Stimulated activated CD8-positive, alpha-beta memory T cell treated with anti-CD3 and anti-CD28 coated beads, Interleukin-15, amount 100 ng/mL, for 24 hours (primary cell): Measurements from ENCODE around the gene ETS1.

ENCODE experiments used
- DNase-seq: peaks from one replicate; pipeline ENCODE4 v3.0.0-alpha.2; 2020; ENCODE audit warnings: low read depth

ETS1 gene

GRCh38 chr11:128431931-128432330 is 155.4 kb downstream of the ETS1 start:
- DNase-seq: no peak

- no peak for DNase-seq
Observed at GRCh38 chr11:128428935-128429334, 158.4 kb downstream of the ETS1 start.

DNA sequence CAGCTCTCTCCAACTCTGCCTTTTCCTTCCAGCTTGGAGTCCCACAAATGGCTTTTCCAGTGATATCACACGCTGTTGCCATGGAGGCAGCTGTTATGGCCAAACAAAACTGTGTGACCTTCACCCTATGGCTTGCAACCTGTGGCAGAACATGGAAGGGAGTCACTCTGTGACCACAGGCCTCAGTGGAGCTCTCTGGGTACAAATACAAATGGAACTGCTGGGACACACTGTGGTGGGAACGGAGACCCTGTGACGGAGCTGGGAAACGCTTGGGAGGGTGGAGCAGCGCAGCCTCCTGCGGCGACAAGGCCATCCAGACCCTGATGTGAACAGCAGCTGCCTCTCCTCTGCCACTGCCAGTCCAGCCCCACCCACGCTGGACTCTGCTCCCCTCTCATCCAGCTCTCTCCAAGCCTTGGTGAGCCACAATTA is 162.5 kb downstream of the ETS1 start:
- DNase-seq: no peak

DNA sequence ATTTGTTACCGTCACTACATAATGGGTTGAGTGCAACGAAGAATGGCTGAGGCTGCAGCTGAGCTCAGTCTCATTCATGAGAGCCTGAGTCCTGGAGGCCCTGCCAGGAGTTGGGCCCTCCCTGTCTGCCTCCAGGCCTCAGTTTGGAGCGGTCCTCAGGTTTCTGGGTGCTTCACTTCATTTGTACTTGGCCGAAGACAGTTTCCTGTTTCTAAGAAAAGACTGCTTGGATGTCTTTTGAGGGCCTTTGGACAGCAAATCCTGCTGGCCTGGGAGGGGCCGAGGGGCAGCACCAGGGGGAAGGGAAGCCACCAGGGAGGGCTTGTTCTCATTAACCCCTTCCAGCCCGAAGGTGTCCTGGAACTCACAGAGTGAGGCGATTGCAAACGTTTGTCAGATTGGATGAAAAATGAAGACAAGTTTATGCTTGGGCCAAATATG is 163.1 kb downstream of the ETS1 start:
- no peak for DNase-seq

GRCh38 chr11:128422576-128423370 is 164.6 kb downstream of the ETS1 start:
- DNase-seq: peak; percentile 60

- DNase-seq: no peak
Observed at GRCh38 chr11:128421577-128422330, 165.6 kb downstream of the ETS1 start.

DNA sequence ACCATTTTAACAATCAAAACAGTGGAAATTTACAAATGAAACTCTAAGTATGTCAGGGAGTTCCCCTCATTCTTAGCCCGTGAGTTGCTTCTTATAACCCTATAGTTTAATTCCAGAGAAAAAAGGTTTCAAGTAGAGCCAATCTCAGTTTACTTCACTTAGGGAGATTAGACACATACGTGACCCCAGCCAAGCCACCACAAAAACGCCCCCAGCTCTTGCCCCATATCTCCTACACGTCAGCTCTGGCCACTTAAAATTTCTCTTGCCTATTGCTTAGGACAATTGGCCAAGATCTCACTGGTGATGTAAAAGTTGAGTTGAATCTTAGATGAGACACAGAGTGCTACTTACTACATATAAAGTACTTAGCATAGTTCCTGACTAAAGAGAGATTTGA is 166.4 kb downstream of the ETS1 start:
- DNase-seq: no peak

GRCh38 chr11:128420265-128420664 is 167.1 kb downstream of the ETS1 start:
- DNase-seq: no peak

DNA sequence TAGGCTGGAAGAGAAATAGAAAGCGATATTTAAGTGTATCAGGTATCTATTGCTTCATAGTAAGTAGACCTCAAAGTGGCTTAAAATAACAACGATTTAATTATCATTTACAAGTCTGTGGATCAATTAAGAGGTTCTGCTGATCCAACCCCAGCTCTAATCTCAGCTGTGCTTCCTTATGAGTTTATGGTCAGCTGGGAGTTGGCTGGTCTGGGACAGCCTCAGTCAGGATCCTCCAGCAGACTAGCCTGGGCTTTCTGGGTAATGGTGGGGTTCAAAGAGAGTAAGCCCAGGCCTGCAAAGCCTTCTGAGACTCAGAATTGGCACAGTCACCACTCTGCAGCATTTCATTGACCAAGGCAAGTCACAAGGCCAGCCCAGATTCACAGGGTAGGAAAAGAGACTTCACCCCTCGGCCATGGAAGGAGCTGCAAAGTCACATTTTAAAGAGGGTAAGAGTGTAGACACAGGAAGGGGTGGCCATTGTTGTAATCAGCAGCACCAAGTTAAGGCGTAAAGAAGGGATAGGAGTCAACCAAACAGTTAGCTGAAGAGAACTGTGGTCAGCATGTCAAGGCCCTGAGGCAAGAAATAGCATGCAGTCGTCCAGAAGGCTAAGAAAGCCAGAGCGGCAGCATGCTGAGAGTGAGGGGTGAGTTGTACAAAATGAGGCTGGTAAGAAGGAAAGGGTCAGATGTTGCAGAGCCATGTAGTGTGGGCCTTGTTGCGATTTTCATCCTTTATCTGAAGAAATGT is 168.2 kb downstream of the ETS1 start:
- no peak for DNase-seq

- no peak for DNase-seq
Observed at GRCh38 chr11:128417607-128418324, 169.6 kb downstream of the ETS1 start.

DNA sequence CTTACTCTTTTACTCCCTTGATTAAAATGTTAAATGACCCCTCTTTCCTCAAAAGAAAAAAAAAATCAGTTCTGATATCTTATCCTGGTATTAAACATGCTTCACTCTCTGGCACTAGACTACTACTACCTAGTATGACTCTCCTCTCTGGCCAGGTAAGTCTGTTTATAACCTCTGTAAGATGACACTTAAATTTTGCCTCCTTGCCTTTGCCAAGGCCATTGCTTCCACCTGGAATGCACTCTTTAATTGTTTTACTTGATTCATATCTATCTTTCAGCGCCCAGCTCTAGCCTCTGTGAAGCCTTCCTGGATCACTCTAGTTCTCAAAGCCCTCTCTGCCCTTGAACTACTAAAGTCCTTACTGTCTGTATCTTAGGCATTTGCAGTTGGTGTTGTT is 170.4 kb downstream of the ETS1 start:
- no peak for DNase-seq

- DNase-seq: no peak
Observed at GRCh38 chr11:128415539-128415938, 171.8 kb downstream of the ETS1 start.

- DNase-seq: no peak
Observed at GRCh38 chr11:128412847-128413791, 174.2 kb downstream of the ETS1 start.

DNA sequence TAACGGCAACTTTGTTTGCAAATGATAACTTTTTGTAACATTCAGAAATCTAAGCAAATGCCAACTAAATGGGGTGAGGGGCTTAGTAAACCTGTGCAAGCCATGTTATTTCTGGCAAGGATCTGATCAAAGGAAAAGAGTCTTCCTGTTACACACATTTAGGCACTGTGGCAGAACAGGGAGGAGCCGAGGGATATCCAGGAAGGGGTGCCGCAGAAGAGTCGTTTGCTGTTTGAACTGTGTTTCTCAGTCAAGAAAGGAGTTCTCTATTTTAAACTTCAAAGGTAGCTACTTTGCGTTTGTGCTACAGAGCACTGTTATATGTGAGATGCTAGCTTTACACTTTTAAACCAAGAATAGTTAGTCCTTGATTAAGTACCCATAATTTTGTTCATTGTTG is 175.5 kb downstream of the ETS1 start:
- no peak for DNase-seq

GRCh38 chr11:128411150-128411549 is 176.2 kb downstream of the ETS1 start:
- no peak for DNase-seq

- DNase-seq: no peak
Observed at GRCh38 chr11:128409476-128409875, 177.9 kb downstream of the ETS1 start.
